Stomach (tissue), 4 donors: ENCODE data around the gene ZNF440.
"Not testable (repeated sequence)": the region's sequence is repeated elsewhere in the genome, so short reads cannot be mapped to it uniquely, and the experiment has no call there.

Experiments
- CTCF ChIP-seq, 7 experiments: fragments of 450-650 bp in 4 of 7; fragments of 200-600 bp in 3 of 7; sonication (generic) in 3 of 7; IDR thresholded peaks; one replicate each; pipeline ENCODE4 v1.5.1; 2016 to 2019; ENCODE audit warnings: antibody characterized with exemption in 7 of 7, control low read depth in 2 of 7, mild to moderate bottlenecking in 1 of 7
- EP300 ChIP-seq: sonication (generic); formaldehyde crosslinking; IDR thresholded peaks from one replicate; pipeline ENCODE4 v1.6.1; 2017; ENCODE audit warnings: antibody characterized with exemption
- POLR2A ChIP-seq, 4 donors: fragments of 450-650 bp; IDR thresholded peaks; one replicate each; pipeline ENCODE4 v1.6.1; 2016; ENCODE audit warnings: antibody characterized with exemption in 4 of 4, control low read depth in 2 of 4, mild to moderate bottlenecking in 1 of 4, moderate library complexity in 1 of 4
- POLR2AphosphoS5 ChIP-seq, 3 donors: sonication (generic); formaldehyde crosslinking; IDR thresholded peaks; one replicate each; pipeline ENCODE4 v1.6.1; 2016; ENCODE audit warnings: antibody characterized with exemption in 3 of 3

GRCh38 chr19:11867766-11868165 is 53.7 kb downstream of the ZNF440 start:
- not testable (repeated sequence) for TF ChIP-seq CTCF (IDR thresholded peaks at IDR 0.05); EP300; POLR2A (IDR thresholded peaks at IDR 0.05); POLR2AphosphoS5 (IDR thresholded peaks at IDR 0.05)
